Vagina (tissue), 2 donors: Measurements from ENCODE around the gene GPR17.

Source experiments
- CTCF ChIP-seq, 3 experiments: fragments of 450-650 bp in 2 of 3; fragments of 200-600 bp in 1 of 3; sonication (generic) in 1 of 3; IDR thresholded peaks; one replicate each; pipeline ENCODE4 v1.5.1; 2017 to 2019; ENCODE audit warnings: antibody characterized with exemption in 3 of 3, mild to moderate bottlenecking in 2 of 3, moderate library complexity in 2 of 3
- POLR2A ChIP-seq, 2 donors: fragments of 450-650 bp; IDR thresholded peaks; one replicate each; pipeline ENCODE4 v1.6.1; 2017; ENCODE audit warnings: antibody characterized with exemption in 2 of 2, mild to moderate bottlenecking in 2 of 2, moderate library complexity in 2 of 2
- POLR2AphosphoS5 ChIP-seq, 2 donors: sonication (generic); formaldehyde crosslinking; IDR thresholded peaks; one replicate each; pipeline ENCODE4 v1.9.0; 2017; ENCODE audit warnings: antibody characterized with exemption in 2 of 2, mild to moderate bottlenecking in 2 of 2, low read depth in 1 of 2; ENCODE audit not compliant: insufficient read depth in 1 of 2

GRCh38 chr2:127639111-127639474 is 6.9 kb upstream of the GPR17 start:
- TF ChIP-seq CTCF (IDR thresholded peaks at IDR 0.05) (no peak), POLR2A (IDR thresholded peaks at IDR 0.05) (no peak), POLR2AphosphoS5 (IDR thresholded peaks at IDR 0.05; ENCODE audit: insufficient read depth in 1 of 2, low read depth in 1 of 2) (no peak)
